ENCODE measurements around the gene CEP78.

Gene CEP78, protein sequence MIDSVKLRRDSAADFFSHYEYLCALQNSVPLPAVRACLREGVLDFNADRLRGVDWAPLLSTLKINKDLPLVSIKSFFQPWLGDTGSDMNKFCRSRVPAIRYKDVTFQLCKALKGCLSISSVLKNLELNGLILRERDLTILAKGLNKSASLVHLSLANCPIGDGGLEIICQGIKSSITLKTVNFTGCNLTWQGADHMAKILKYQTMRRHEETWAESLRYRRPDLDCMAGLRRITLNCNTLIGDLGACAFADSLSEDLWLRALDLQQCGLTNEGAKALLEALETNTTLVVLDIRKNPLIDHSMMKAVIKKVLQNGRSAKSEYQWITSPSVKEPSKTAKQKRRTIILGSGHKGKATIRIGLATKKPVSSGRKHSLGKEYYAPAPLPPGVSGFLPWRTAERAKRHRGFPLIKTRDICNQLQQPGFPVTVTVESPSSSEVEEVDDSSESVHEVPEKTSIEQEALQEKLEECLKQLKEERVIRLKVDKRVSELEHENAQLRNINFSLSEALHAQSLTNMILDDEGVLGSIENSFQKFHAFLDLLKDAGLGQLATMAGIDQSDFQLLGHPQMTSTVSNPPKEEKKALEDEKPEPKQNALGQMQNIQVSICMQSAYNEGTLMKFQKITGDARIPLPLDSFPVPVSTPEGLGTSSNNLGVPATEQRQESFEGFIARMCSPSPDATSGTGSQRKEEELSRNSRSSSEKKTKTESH

DNA sequence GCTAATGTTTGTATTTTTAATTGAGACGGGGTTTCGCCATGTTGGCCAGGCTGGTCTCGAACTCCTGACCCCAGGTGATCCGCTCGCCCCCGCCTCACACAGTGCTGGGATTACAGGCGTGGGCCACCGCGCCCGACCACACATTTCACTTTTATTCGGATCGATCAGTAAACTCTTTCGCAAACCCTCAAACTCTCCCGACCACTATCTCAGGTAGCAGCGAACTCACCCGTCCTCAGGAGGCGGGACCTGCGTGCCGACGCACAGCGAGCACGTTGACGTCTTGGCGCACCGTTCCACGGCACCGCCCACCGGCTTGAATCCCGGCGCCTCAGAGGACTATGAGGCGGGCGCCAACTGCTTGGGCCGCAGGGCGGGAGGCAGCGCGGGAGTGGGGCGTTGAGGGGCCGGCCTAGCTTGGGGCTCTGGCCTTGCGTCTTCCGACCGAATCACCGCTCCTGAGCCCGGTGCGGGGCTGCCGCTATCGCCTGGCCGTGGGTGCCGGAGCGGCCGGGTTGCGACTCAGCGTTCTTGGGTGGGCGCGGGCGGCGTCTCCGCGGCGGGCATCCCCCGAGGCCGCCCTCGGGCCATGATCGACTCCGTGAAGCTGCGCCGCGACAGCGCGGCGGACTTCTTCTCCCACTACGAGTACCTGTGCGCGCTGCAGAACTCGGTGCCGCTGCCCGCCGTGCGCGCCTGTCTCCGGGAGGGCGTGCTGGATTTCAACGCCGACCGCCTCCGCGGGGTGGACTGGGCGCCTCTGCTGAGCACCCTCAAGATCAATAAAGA is at the start of gene CEP78:
TSS of gene CEP78 (plus strand) at position 314 of the 789 bp plus-strand sequence. CDS start at position 590, 276 bp downstream.
- no peak for TF ChIP-seq CTCF (IDR thresholded peaks at IDR 0.05; ENCODE audit: extremely low read depth, insufficient read depth, missing control alignments)
- in situ Hi-C loops (cut with MboI; ENCODE audit: low pct_unique_long_range_greater_than_20kb, low sequenced_read_pairs, unreplicated experiment): no loop called here
- DNase-seq (ENCODE audit: low spot score): peak; percentile 94

DNA sequence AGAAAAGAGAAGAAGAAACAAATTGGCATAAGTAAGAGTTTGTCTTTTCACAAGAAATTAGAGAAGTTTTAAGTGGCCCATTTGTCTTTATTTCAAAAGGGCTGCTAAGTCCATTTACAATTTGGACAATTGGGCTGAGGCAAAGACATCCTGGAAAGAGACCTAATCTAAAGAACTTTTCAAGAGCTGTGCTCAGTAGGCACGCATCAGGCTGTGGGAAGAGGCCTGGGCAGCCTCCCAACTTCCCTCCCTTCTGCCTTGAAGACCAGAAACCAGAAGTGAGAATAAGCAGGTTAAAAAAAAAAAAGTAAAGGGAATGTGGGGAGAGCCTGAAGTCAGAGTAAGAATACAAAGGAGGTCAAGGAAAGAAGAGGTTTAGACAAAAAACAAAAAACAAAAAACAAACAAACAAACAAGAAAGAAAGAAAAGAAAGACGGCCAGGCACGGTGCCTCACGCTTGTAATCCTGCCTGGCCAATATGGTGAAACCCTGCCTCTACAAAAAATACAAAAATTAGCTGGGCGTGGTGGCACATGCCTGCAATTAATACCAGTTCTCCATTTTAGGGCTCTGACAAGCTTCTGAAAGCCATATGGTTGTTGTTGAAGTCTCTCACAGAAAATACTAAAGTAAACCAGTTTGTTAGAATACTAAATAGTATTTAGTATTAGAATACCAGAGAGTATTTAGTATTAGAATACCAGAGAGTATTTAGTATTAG is 48.0 kb upstream of the CEP78 start:
- in situ Hi-C loops (cut with MboI; ENCODE audit: low pct_unique_long_range_greater_than_20kb, low sequenced_read_pairs, unreplicated experiment): no loop called here
- no peak for DNase-seq (ENCODE audit: low spot score)

DNA sequence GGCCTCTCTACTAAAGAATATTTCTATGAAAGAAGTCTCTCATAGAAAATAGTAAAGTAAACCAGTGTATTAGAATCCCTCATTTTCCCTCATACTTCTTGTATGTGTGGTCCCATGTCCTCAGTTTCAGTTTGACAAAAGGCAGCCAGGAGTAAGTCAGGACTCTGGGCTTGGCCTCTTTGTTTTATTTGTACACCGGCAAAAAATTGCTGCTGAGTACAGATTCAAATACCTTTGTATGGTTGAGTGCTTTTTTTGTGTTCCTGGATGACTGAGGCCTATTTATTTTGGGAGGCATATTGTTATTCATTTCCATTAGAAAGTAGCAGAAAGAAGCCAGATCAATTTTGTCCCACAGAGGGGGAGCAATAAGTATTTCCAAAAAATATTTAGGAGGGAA is 47.3 kb upstream of the CEP78 start:
- in situ Hi-C loops (cut with MboI; ENCODE audit: low pct_unique_long_range_greater_than_20kb, low sequenced_read_pairs, unreplicated experiment): no loop called here
- DNase-seq (ENCODE audit: low spot score): no peak
- TF ChIP-seq CTCF (IDR thresholded peaks at IDR 0.05; ENCODE audit: extremely low read depth, insufficient read depth, missing control alignments): no peak

More for the DNA sequence above, 48.0 kb upstream of the CEP78 start:
- no peak for TF ChIP-seq CTCF (IDR thresholded peaks at IDR 0.05; ENCODE audit: extremely low read depth, insufficient read depth, missing control alignments)

- no peak for DNase-seq (ENCODE audit: low spot score)
- in situ Hi-C loops (cut with MboI; ENCODE audit: low pct_unique_long_range_greater_than_20kb, low sequenced_read_pairs, unreplicated experiment): no loop called here
- no peak for TF ChIP-seq CTCF (IDR thresholded peaks at IDR 0.05; ENCODE audit: extremely low read depth, insufficient read depth, missing control alignments)
These were observed 46.9 kb upstream of the CEP78 start for GRCh38 chr9:78189001-78189400.

DNA sequence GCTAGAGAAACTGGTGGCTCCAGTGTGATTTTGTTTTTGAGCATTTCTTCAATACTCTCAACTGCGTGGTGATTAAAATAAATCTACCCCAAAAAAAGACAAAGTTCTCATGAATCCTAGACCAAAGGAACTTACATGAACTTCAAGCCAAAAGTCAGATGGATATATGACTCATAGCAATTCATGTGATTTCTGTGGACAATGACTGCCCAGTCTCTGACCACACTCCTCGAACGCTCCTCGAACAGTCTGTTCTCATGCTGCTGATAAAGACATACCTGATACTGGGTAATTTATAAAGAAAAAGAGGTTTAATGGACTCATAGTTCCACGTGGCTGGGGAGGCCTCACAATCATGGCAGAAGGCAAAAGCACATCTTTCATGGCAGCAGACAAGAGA is 46.4 kb upstream of the CEP78 start:
- in situ Hi-C loops (cut with MboI; ENCODE audit: low pct_unique_long_range_greater_than_20kb, low sequenced_read_pairs, unreplicated experiment): no loop called here
- DNase-seq (ENCODE audit: low spot score): no peak
- TF ChIP-seq CTCF (IDR thresholded peaks at IDR 0.05; ENCODE audit: extremely low read depth, insufficient read depth, missing control alignments): no peak

- in situ Hi-C loops (cut with MboI; ENCODE audit: low pct_unique_long_range_greater_than_20kb, low sequenced_read_pairs, unreplicated experiment): no loop called here
These were observed 43.9 kb upstream of the CEP78 start for GRCh38 chr9:78191931-78192330.

More at GRCh38 chr9:78191931-78192330, 43.9 kb upstream of the CEP78 start:
- DNase-seq (ENCODE audit: low spot score): no peak
- no peak for TF ChIP-seq CTCF (IDR thresholded peaks at IDR 0.05; ENCODE audit: extremely low read depth, insufficient read depth, missing control alignments)

All from GM13977 (cell line).